NCI-H446 (cell line): ENCODE results near the gene PUDP.
"Not testable (repeated sequence)": the region's sequence is repeated elsewhere in the genome, so short reads cannot be mapped to it uniquely, and the experiment has no call there.

Experiments
- DNase-seq, 2 experiments: peaks; one replicate each; lab custom pipeline; 2025; lab: John Stamatoyannopoulos, UW

The PUDP gene

GRCh38 chrX:7073336-7073735, 74.6 kb downstream of the PUDP start:
- DNase-seq: no peak

GRCh38 chrX:7072856-7073255, 75.1 kb downstream of the PUDP start:
- DNase-seq: no peak

- DNase-seq: no peak
These were observed 76.6 kb downstream of the PUDP start for GRCh38 chrX:7071390-7071789.

- DNase-seq: no peak
These were observed 78.4 kb downstream of the PUDP start for GRCh38 chrX:7069556-7069955.

- no peak for DNase-seq
These were observed 79.0 kb downstream of the PUDP start for GRCh38 chrX:7068939-7069367.

- no peak for DNase-seq
These were observed 80.7 kb downstream of the PUDP start for GRCh38 chrX:7067256-7067655.

- DNase-seq: no peak
These were observed 82.5 kb downstream of the PUDP start for GRCh38 chrX:7065473-7065872.

- DNase-seq: no peak
These were observed 85.0 kb downstream of the PUDP start for GRCh38 chrX:7062903-7063302.

- no peak for DNase-seq
These were observed 85.7 kb downstream of the PUDP start for GRCh38 chrX:7062276-7062675.

GRCh38 chrX:7061429-7061828, 86.5 kb downstream of the PUDP start:
- no peak for DNase-seq

- DNase-seq: no peak
These were observed 87.5 kb downstream of the PUDP start for GRCh38 chrX:7060444-7060843.

- no peak for DNase-seq
These were observed 88.1 kb downstream of the PUDP start for GRCh38 chrX:7059859-7060258.

- no peak for DNase-seq
These were observed 88.6 kb downstream of the PUDP start for GRCh38 chrX:7059214-7059838.

GRCh38 chrX:7055386-7056137, 92.4 kb downstream of the PUDP start:
- no peak for DNase-seq

- DNase-seq: no peak
These were observed 93.4 kb downstream of the PUDP start for GRCh38 chrX:7054219-7055216.

GRCh38 chrX:7052541-7052940, 95.4 kb downstream of the PUDP start:
- DNase-seq: no peak

GRCh38 chrX:7050271-7050670, 97.7 kb downstream of the PUDP start:
- DNase-seq: no peak

- DNase-seq: no peak
These were observed 100.0 kb downstream of the PUDP start for GRCh38 chrX:7047951-7048350.

GRCh38 chrX:7045238-7045955, 102.6 kb downstream of the PUDP start:
- DNase-seq: no peak

GRCh38 chrX:7043796-7044433, 104.0 kb downstream of the PUDP start:
- DNase-seq: not testable (repeated sequence)

GRCh38 chrX:7028246-7028645, 119.7 kb downstream of the PUDP start:
- DNase-seq: no peak
